ENCODE measurements around the gene CYP2B6. TPM values are rescaled to one million over a fixed set of nuclear protein-coding genes. Genes with fewer than 3 reads are reported as not detected.

CYP2B6 gene
- total and polyA plus RNA-seq, 2 of the 13 experiments (the other 11 are each of a cell fraction or from before 2014, with no cell fraction given): 0.09 TPM; not detected in 1

DNA sequence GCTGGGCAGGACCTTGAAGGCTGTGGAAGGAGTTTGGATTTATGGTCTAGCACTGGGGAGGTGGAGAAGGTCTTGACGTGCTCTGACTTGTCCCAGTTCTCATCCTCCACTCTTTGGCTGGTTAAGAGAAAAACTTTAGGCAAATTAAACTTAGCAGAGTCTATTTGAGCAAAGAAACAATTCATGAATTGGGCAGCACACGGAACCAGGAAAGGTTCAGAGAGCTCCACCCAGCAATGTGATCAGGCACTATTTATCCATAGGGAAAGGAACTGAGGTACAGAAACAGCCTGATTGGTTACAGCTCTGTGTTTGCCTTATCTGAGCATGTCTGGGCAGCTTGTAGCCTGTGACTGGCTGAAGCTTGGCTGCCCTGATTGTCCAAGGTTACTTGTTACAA lies 45.4 kb upstream of the CYP2B6 start (continued):
- TF ChIP-seq TBX2 (CRISPR knock-in tag; IDR thresholded peaks at IDR 0.05; ENCODE audit: borderline replicate concordance) (no peak), ZNF562 (CRISPR knock-in tag; IDR thresholded peaks at IDR 0.05; ENCODE audit: borderline replicate concordance) (no peak), SAFB2 (CRISPR knock-in tag; IDR thresholded peaks at IDR 0.05; ENCODE audit: borderline replicate concordance, low read depth) (no peak), SNAPC5 (CRISPR knock-in tag; IDR thresholded peaks at IDR 0.05; ENCODE audit: borderline replicate concordance) (no peak), ZSCAN31 (CRISPR knock-in tag; IDR thresholded peaks at IDR 0.05; ENCODE audit: low read depth) (no peak)
- TF ChIP-seq, protein P1, sequence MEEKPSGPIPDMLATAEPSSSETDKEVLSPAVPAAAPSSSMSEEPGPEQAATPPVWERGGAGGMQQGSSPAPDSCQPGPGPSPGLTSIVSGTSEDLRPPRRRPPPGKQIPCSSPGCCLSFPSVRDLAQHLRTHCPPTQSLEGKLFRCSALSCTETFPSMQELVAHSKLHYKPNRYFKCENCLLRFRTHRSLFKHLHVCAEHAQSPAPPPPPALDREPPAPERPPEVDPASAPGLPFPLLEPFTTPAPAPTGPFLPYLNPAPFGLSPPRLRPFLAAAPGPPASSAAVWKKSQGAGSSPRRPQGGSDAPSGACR (CRISPR knock-in tag; IDR thresholded peaks at IDR 0.05): no peak
- TF ChIP-seq, protein P2, sequence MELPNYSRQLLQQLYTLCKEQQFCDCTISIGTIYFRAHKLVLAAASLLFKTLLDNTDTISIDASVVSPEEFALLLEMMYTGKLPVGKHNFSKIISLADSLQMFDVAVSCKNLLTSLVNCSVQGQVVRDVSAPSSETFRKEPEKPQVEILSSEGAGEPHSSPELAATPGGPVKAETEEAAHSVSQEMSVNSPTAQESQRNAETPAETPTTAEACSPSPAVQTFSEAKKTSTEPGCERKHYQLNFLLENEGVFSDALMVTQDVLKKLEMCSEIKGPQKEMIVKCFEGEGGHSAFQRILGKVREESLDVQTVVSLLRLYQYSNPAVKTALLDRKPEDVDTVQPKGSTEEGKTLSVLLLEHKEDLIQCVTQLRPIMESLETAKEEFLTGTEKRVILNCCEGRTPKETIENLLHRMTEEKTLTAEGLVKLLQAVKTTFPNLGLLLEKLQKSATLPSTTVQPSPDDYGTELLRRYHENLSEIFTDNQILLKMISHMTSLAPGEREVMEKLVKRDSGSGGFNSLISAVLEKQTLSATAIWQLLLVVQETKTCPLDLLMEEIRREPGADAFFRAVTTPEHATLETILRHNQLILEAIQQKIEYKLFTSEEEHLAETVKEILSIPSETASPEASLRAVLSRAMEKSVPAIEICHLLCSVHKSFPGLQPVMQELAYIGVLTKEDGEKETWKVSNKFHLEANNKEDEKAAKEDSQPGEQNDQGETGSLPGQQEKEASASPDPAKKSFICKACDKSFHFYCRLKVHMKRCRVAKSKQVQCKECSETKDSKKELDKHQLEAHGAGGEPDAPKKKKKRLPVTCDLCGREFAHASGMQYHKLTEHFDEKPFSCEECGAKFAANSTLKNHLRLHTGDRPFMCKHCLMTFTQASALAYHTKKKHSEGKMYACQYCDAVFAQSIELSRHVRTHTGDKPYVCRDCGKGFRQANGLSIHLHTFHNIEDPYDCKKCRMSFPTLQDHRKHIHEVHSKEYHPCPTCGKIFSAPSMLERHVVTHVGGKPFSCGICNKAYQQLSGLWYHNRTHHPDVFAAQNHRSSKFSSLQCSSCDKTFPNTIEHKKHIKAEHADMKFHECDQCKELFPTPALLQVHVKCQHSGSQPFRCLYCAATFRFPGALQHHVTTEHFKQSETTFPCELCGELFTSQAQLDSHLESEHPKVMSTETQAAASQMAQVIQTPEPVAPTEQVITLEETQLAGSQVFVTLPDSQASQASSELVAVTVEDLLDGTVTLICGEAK (IDR thresholded peaks at IDR 0.05): no peak
- TF ChIP-seq, protein P2 (CRISPR knock-in tag; IDR thresholded peaks at IDR 0.05): no peak
- TF ChIP-seq, protein P3, sequence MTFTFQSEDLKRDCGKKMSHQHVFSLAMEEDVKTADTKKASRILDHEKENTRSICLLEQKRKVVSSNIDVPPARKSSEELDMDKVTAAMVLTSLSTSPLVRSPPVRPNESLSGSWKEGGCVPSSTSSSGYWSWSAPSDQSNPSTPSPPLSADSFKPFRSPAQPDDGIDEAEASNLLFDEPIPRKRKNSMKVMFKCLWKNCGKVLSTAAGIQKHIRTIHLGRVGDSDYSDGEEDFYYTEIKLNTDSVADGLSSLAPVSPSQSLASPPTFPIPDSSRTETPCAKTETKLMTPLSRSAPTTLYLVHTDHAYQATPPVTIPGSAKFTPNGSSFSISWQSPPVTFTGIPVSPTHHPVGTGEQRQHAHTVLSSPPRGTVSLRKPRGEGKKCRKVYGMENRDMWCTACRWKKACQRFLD (CRISPR knock-in tag; IDR thresholded peaks at IDR 0.05; ENCODE audit: borderline replicate concordance): no peak

Measured in HepG2 (cell line).